Activated T-helper 17 cell treated with anti-CD3 and anti-CD28 coated beads, Interleukin-2, amount 50 U/mL, for 72 hours (primary cell): ENCODE measurements around the gene RBMY1B. TPM values are rescaled to one million over a fixed set of nuclear protein-coding genes. Genes with fewer than 3 reads are reported as not detected.
"Not testable (repeated sequence)": the region's sequence is repeated elsewhere in the genome, so short reads cannot be mapped to it uniquely, and the experiment has no call there.

Experiments
- ATAC-seq: fragments of 150-1000 bp; cut with Tn5 transposase; replicated peaks from 2 replicates; pipeline ENCODE4 v1.10.0; 2021; ENCODE audit warnings: mild to moderate bottlenecking, moderate library complexity
- H3K27ac Mint-ChIP-seq: one replicate; pipeline ENCODE4 v1.8.0; 2022; ENCODE audit warnings: mixed read lengths
- H3K27me3 Mint-ChIP-seq: one replicate; pipeline ENCODE4 v1.8.0; 2022; ENCODE audit warnings: mixed read lengths
- H3K36me3 Mint-ChIP-seq: one replicate; pipeline ENCODE4 v1.8.0; 2022; ENCODE audit warnings: low read depth, mild to moderate bottlenecking, mixed read lengths
- H3K4me1 Mint-ChIP-seq: one replicate; pipeline ENCODE4 v1.8.0; 2022; ENCODE audit warnings: mixed read lengths
- H3K4me3 Mint-ChIP-seq: one replicate; pipeline ENCODE4 v1.8.0; 2022; ENCODE audit warnings: mild to moderate bottlenecking, mixed read lengths
- H3K9me3 Mint-ChIP-seq: one replicate; pipeline ENCODE4 v1.8.0; 2022; ENCODE audit warnings: mixed read lengths
- total RNA-seq, 2 donors: library from RNA; stranded (reverse); gene quantifications; one replicate each; pipeline ENCODE4 v1.2.3, GENCODE V29; 2022

Gene RBMY1B
- not detected for total RNA-seq

GRCh38 chrY:21511038-21511437 is at the start of gene RBMY1B:
Gene RBMY1B (plus strand): TSS chrY:21511338. CDS start chrY:21513351, 2,013 bp downstream.
- H3K4me3 Mint-ChIP-seq, H3K36me3 Mint-ChIP-seq, H3K9me3 Mint-ChIP-seq, ATAC-seq, H3K4me1 Mint-ChIP-seq, H3K27me3 Mint-ChIP-seq, H3K27ac Mint-ChIP-seq: not testable (repeated sequence)

GRCh38 chrY:21462915-21463314 is 48.2 kb upstream of the RBMY1B start:
- not testable (repeated sequence) for H3K27me3 Mint-ChIP-seq, H3K4me3 Mint-ChIP-seq, H3K9me3 Mint-ChIP-seq, H3K27ac Mint-ChIP-seq, H3K4me1 Mint-ChIP-seq, H3K36me3 Mint-ChIP-seq, ATAC-seq

GRCh38 chrY:21482967-21483366 is 28.2 kb upstream of the RBMY1B start:
- no peaks in the 10 kb centered on the region for H3K9me3 Mint-ChIP-seq
- ATAC-seq = no peak
- H3K27ac Mint-ChIP-seq = no peak overlapping the region
- H3K36me3 Mint-ChIP-seq = no peaks in the 10 kb centered on the region
- no peaks in the 10 kb centered on the region for H3K27me3 Mint-ChIP-seq
- no peaks in the 10 kb centered on the region for H3K4me1 Mint-ChIP-seq
- H3K4me3 Mint-ChIP-seq = no peak overlapping the region

- H3K36me3 Mint-ChIP-seq, ATAC-seq, H3K4me1 Mint-ChIP-seq, H3K9me3 Mint-ChIP-seq, H3K27ac Mint-ChIP-seq, H3K27me3 Mint-ChIP-seq, H3K4me3 Mint-ChIP-seq: not testable (repeated sequence)
Observed at GRCh38 chrY:21534579-21534978, 23.4 kb downstream of the RBMY1B start, which contains the start of gene RBMY1A1. Gene RBMY1A1 (plus strand): TSS chrY:21534879. CDS start chrY:21536892, 2,013 bp downstream.

GRCh38 chrY:21559316-21559984 is 48.3 kb downstream of the RBMY1B start:
- not testable (repeated sequence) for H3K27me3 Mint-ChIP-seq, H3K4me3 Mint-ChIP-seq, H3K36me3 Mint-ChIP-seq, H3K4me1 Mint-ChIP-seq, H3K9me3 Mint-ChIP-seq, H3K27ac Mint-ChIP-seq
- peak; percentile 72 for ATAC-seq

Other genes starting within 250 kb of the RBMY1B start
- gene RBMY1A1, start 23.5 kb downstream of the RBMY1B start, total RNA-seq = not detected